Measurements from ENCODE around the gene SORCS2.

The SORCS2 gene

GRCh38 chr4:7182616-7183015, 9.7 kb upstream of the SORCS2 start:
- H3K27ac ChIP-seq (ENCODE audit: extremely low read depth, low read depth, low read length) = no peak overlapping the region
- H3K36me3 ChIP-seq (ENCODE audit: control insufficient read depth in 2 of 2, insufficient read depth in 1 of 2, low read length in 2 of 2) = no peaks in the 10 kb centered on the region
- no peak for TF ChIP-seq ZNF280C (tag by site-specific recombination; IDR thresholded peaks at IDR 0.05)
- TF ChIP-seq ZIC2 (tag by site-specific recombination; IDR thresholded peaks at IDR 0.05) = no peak
- TF ChIP-seq ZBTB20 (tag by site-specific recombination; IDR thresholded peaks at IDR 0.05) = no peak
- TF ChIP-seq ZNF660 (tag by site-specific recombination; IDR thresholded peaks at IDR 0.05) = no peak
- no peaks in the 10 kb centered on the region for H3K9me3 ChIP-seq (ENCODE audit: control insufficient read depth, insufficient read depth, low read depth, low read length)
- H3K4me3 ChIP-seq (ENCODE audit: low read depth, low read length) = no peak overlapping the region
- CTCF ChIA-PET = interaction anchor here (0.8 kb wide), 1 partner anchor 13 kb away, joined by 6 read pairs; no protein-coding TSS in a partner anchor
- no peaks in the 10 kb centered on the region for H3K4me1 ChIP-seq (ENCODE audit: control insufficient read depth, insufficient read depth, low read length)
- POLR2A ChIA-PET = no interaction called here

- no peak for TF ChIP-seq ZNF24 (tag by site-specific recombination; IDR thresholded peaks at IDR 0.05)
- no peak for TF ChIP-seq ZNF791 (tag by site-specific recombination; IDR thresholded peaks at IDR 0.05)
- no peak for TF ChIP-seq ZNF624 (tag by site-specific recombination; IDR thresholded peaks at IDR 0.05)
- no peak for TF ChIP-seq ZNF521 (tag by site-specific recombination; IDR thresholded peaks at IDR 0.05)
- TF ChIP-seq ZBTB26 (tag by site-specific recombination; optimal IDR thresholded peaks at IDR 0.05) = no peak
- no peak for TF ChIP-seq RBAK (tag by site-specific recombination; IDR thresholded peaks at IDR 0.05)
- TF ChIP-seq KLF8 (tag by site-specific recombination; IDR thresholded peaks at IDR 0.05) = no peak
- TF ChIP-seq ZFP37 (tag by site-specific recombination; IDR thresholded peaks at IDR 0.05) = no peak
- TF ChIP-seq ZBTB20 (tag by site-specific recombination; IDR thresholded peaks at IDR 0.05) = no peak
- TF ChIP-seq GFI1B (tag by site-specific recombination; IDR thresholded peaks at IDR 0.05) = no peak
- TF ChIP-seq ZNF10 (tag by site-specific recombination; IDR thresholded peaks at IDR 0.05) = no peak
- TF ChIP-seq ZBTB8A (tag by site-specific recombination; IDR thresholded peaks at IDR 0.05) = no peak
- TF ChIP-seq ZNF639 (tag by site-specific recombination; IDR thresholded peaks at IDR 0.05) = no peak
- TF ChIP-seq ZNF362 (tag by site-specific recombination; IDR thresholded peaks at IDR 0.05) = no peak
- TF ChIP-seq ZSCAN18 (tag by site-specific recombination; IDR thresholded peaks at IDR 0.05) = no peak
- no peak for TF ChIP-seq REPIN1 (tag by site-specific recombination; IDR thresholded peaks at IDR 0.05; ENCODE audit: low read depth)
- TF ChIP-seq ZNF169 (tag by site-specific recombination; IDR thresholded peaks at IDR 0.05) = no peak
- TF ChIP-seq ZEB2 (tag by site-specific recombination; IDR thresholded peaks at IDR 0.05) = no peak
- no peak for TF ChIP-seq ZNF777 (tag by site-specific recombination; IDR thresholded peaks at IDR 0.05; ENCODE audit: borderline replicate concordance)
- Histone ChIP-seq H3K4me3 (ENCODE audit: low read depth, low read length) (no peak overlapping the region), H3K4me1 (ENCODE audit: control insufficient read depth, insufficient read depth, low read length) (no peaks in the 10 kb centered on the region), H3K9me3 (ENCODE audit: control insufficient read depth, insufficient read depth, low read depth, low read length) (no peaks in the 10 kb centered on the region), H3K27ac (ENCODE audit: extremely low read depth, low read depth, low read length) (no peak overlapping the region), H3K36me3 (ENCODE audit: control insufficient read depth in 2 of 2, insufficient read depth in 1 of 2, low read length in 2 of 2) (no peaks in the 10 kb centered on the region)
- ChIA-PET CTCF (no interaction called here), POLR2A (no interaction called here)
Observed at GRCh38 chr4:7183161-7183560, 9.2 kb upstream of the SORCS2 start.

Measured in HEK293 (cell line).